ENCODE measurements around the gene MMRN2.
"Not testable (repeated sequence)": the region's sequence is repeated elsewhere in the genome, so short reads cannot be mapped to it uniquely, and the experiment has no call there.

MMRN2 gene

GRCh38 chr10:86957471-86958115 lies at the start of gene MMRN2:
MMRN2 (minus strand) TSS chr10:86957615; CDS start chr10:86957541, 74 bp downstream.
- H3K9ac ChIP-seq (ENCODE audit: low read length), result no peak within 1 kb of the TSS
- peaks cover 0 to 15% of the 10 kb centered on the region in 2 donors for H3K27me3 ChIP-seq (ENCODE audit: control insufficient read depth in 1 of 2, insufficient read depth in 2 of 2, low read length in 2 of 2)
- H3K36me3 ChIP-seq (ENCODE audit: insufficient read depth, low read length), result no peaks in the 10 kb centered on the region
- no peaks in the 10 kb centered on the region for H3K9me3 ChIP-seq (ENCODE audit: low read length)
- no peak within 1 kb of the TSS for H3K4me3 ChIP-seq (ENCODE audit: low read depth in 1 of 2, low read length in 2 of 2)
- no peak within 1 kb of the TSS for H3K27ac ChIP-seq (ENCODE audit: low read depth, low read length)
- H3K4me1 ChIP-seq (ENCODE audit: insufficient read depth, low read length), result peaks cover 11% of the 10 kb centered on the region

- H3K36me3 ChIP-seq (ENCODE audit: insufficient read depth, low read length); H3K27ac ChIP-seq (ENCODE audit: low read depth, low read length); H3K4me1 ChIP-seq (ENCODE audit: insufficient read depth, low read length); H3K4me3 ChIP-seq (ENCODE audit: low read depth in 1 of 2, low read length in 2 of 2); H3K27me3 ChIP-seq (ENCODE audit: control insufficient read depth in 1 of 2, insufficient read depth in 2 of 2, low read length in 2 of 2); H3K9me3 ChIP-seq (ENCODE audit: low read length); H3K9ac ChIP-seq (ENCODE audit: low read length): not testable (repeated sequence)
Measured at GRCh38 chr10:87007124-87007523, 49.7 kb upstream of the MMRN2 start.

GRCh38 chr10:87000491-87000890 lies 43.1 kb upstream of the MMRN2 start:
- H3K4me1 ChIP-seq (ENCODE audit: insufficient read depth, low read length), result no peaks in the 10 kb centered on the region
- no peak overlapping the region for H3K4me3 ChIP-seq (ENCODE audit: low read depth in 1 of 2, low read length in 2 of 2)
- no peaks in the 10 kb centered on the region for H3K36me3 ChIP-seq (ENCODE audit: insufficient read depth, low read length)
- H3K9me3 ChIP-seq (ENCODE audit: low read length), result no peaks in the 10 kb centered on the region
- H3K27ac ChIP-seq (ENCODE audit: low read depth, low read length), result no peak overlapping the region
- no peak overlapping the region for H3K9ac ChIP-seq (ENCODE audit: low read length)
- H3K27me3 ChIP-seq (ENCODE audit: control insufficient read depth in 1 of 2, insufficient read depth in 2 of 2, low read length in 2 of 2), result no peaks in the 10 kb centered on the region

- H3K4me3 ChIP-seq (ENCODE audit: low read depth in 1 of 2, low read length in 2 of 2); H3K9me3 ChIP-seq (ENCODE audit: low read length); H3K27me3 ChIP-seq (ENCODE audit: control insufficient read depth in 1 of 2, insufficient read depth in 2 of 2, low read length in 2 of 2); H3K4me1 ChIP-seq (ENCODE audit: insufficient read depth, low read length); H3K9ac ChIP-seq (ENCODE audit: low read length); H3K36me3 ChIP-seq (ENCODE audit: insufficient read depth, low read length); H3K27ac ChIP-seq (ENCODE audit: low read depth, low read length): not testable (repeated sequence)
Measured at GRCh38 chr10:86999802-87000403, 42.5 kb upstream of the MMRN2 start.

- Histone ChIP-seq H3K4me1 (ENCODE audit: insufficient read depth, low read length) (no peaks in the 10 kb centered on the region), H3K9me3 (ENCODE audit: low read length) (no peaks in the 10 kb centered on the region), H3K27me3 (ENCODE audit: control insufficient read depth in 1 of 2, insufficient read depth in 2 of 2, low read length in 2 of 2) (no peaks in the 10 kb centered on the region), H3K27ac (ENCODE audit: low read depth, low read length) (no peak overlapping the region), H3K9ac (ENCODE audit: low read length) (no peak overlapping the region), H3K4me3 (ENCODE audit: low read depth in 1 of 2, low read length in 2 of 2) (no peak overlapping the region), H3K36me3 (ENCODE audit: insufficient read depth, low read length) (no peaks in the 10 kb centered on the region)
Measured at GRCh38 chr10:86992929-86993328, 35.5 kb upstream of the MMRN2 start.

- no peaks in the 10 kb centered on the region for H3K9me3 ChIP-seq (ENCODE audit: low read length)
- no peaks in the 10 kb centered on the region for H3K36me3 ChIP-seq (ENCODE audit: insufficient read depth, low read length)
- H3K27ac ChIP-seq (ENCODE audit: low read depth, low read length), result no peak overlapping the region
- no peaks in the 10 kb centered on the region for H3K27me3 ChIP-seq (ENCODE audit: control insufficient read depth in 1 of 2, insufficient read depth in 2 of 2, low read length in 2 of 2)
- no peaks in the 10 kb centered on the region for H3K4me1 ChIP-seq (ENCODE audit: insufficient read depth, low read length)
- no peak overlapping the region for H3K9ac ChIP-seq (ENCODE audit: low read length)
- no peak overlapping the region for H3K4me3 ChIP-seq (ENCODE audit: low read depth in 1 of 2, low read length in 2 of 2)
Measured at GRCh38 chr10:86992456-86992855, 35.0 kb upstream of the MMRN2 start.

GRCh38 chr10:86991362-86991761 lies 33.9 kb upstream of the MMRN2 start:
- H3K36me3 ChIP-seq (ENCODE audit: insufficient read depth, low read length); H3K4me1 ChIP-seq (ENCODE audit: insufficient read depth, low read length); H3K27me3 ChIP-seq (ENCODE audit: control insufficient read depth in 1 of 2, insufficient read depth in 2 of 2, low read length in 2 of 2); H3K9me3 ChIP-seq (ENCODE audit: low read length); H3K27ac ChIP-seq (ENCODE audit: low read depth, low read length); H3K9ac ChIP-seq (ENCODE audit: low read length); H3K4me3 ChIP-seq (ENCODE audit: low read depth in 1 of 2, low read length in 2 of 2): not testable (repeated sequence)

- no peak overlapping the region for H3K27ac ChIP-seq (ENCODE audit: low read depth, low read length)
- H3K9ac ChIP-seq (ENCODE audit: low read length), result no peak overlapping the region
- no peaks in the 10 kb centered on the region for H3K9me3 ChIP-seq (ENCODE audit: low read length)
- H3K36me3 ChIP-seq (ENCODE audit: insufficient read depth, low read length), result no peaks in the 10 kb centered on the region
- no peaks in the 10 kb centered on the region for H3K4me1 ChIP-seq (ENCODE audit: insufficient read depth, low read length)
- H3K4me3 ChIP-seq (ENCODE audit: low read depth in 1 of 2, low read length in 2 of 2), result no peak overlapping the region
- no peaks in the 10 kb centered on the region for H3K27me3 ChIP-seq (ENCODE audit: control insufficient read depth in 1 of 2, insufficient read depth in 2 of 2, low read length in 2 of 2)
Measured at GRCh38 chr10:86988520-86988919, 31.1 kb upstream of the MMRN2 start.

- not testable (repeated sequence) for H3K36me3 ChIP-seq (ENCODE audit: insufficient read depth, low read length); H3K9ac ChIP-seq (ENCODE audit: low read length); H3K27ac ChIP-seq (ENCODE audit: low read depth, low read length); H3K4me3 ChIP-seq (ENCODE audit: low read depth in 1 of 2, low read length in 2 of 2); H3K9me3 ChIP-seq (ENCODE audit: low read length); H3K27me3 ChIP-seq (ENCODE audit: control insufficient read depth in 1 of 2, insufficient read depth in 2 of 2, low read length in 2 of 2)
- peaks cover 14% of the 10 kb centered on the region for H3K4me1 ChIP-seq (ENCODE audit: insufficient read depth, low read length)
Measured at GRCh38 chr10:86984498-86984897, 27.1 kb upstream of the MMRN2 start.

- no peaks in the 10 kb centered on the region for H3K9me3 ChIP-seq (ENCODE audit: low read length)
- H3K9ac ChIP-seq (ENCODE audit: low read length), result no peak overlapping the region
- no peak overlapping the region for H3K4me3 ChIP-seq (ENCODE audit: low read depth in 1 of 2, low read length in 2 of 2)
- no peaks in the 10 kb centered on the region for H3K36me3 ChIP-seq (ENCODE audit: insufficient read depth, low read length)
- no peak overlapping the region for H3K27ac ChIP-seq (ENCODE audit: low read depth, low read length)
- no peaks in the 10 kb centered on the region for H3K27me3 ChIP-seq (ENCODE audit: control insufficient read depth in 1 of 2, insufficient read depth in 2 of 2, low read length in 2 of 2)
- peaks cover 14% of the 10 kb centered on the region for H3K4me1 ChIP-seq (ENCODE audit: insufficient read depth, low read length)
Measured at GRCh38 chr10:86981716-86982115, 24.3 kb upstream of the MMRN2 start.

GRCh38 chr10:86981020-86981419 lies 23.6 kb upstream of the MMRN2 start:
- H3K9me3 ChIP-seq (ENCODE audit: low read length); H3K27ac ChIP-seq (ENCODE audit: low read depth, low read length); H3K4me3 ChIP-seq (ENCODE audit: low read depth in 1 of 2, low read length in 2 of 2); H3K9ac ChIP-seq (ENCODE audit: low read length); H3K27me3 ChIP-seq (ENCODE audit: control insufficient read depth in 1 of 2, insufficient read depth in 2 of 2, low read length in 2 of 2); H3K36me3 ChIP-seq (ENCODE audit: insufficient read depth, low read length): not testable (repeated sequence)
- peaks cover 14% of the 10 kb centered on the region for H3K4me1 ChIP-seq (ENCODE audit: insufficient read depth, low read length)

GRCh38 chr10:86979977-86980448 lies 22.6 kb upstream of the MMRN2 start:
- Histone ChIP-seq H3K27ac (ENCODE audit: low read depth, low read length) (no peak overlapping the region), H3K9me3 (ENCODE audit: low read length) (no peaks in the 10 kb centered on the region), H3K27me3 (ENCODE audit: control insufficient read depth in 1 of 2, insufficient read depth in 2 of 2, low read length in 2 of 2) (no peaks in the 10 kb centered on the region), H3K36me3 (ENCODE audit: insufficient read depth, low read length) (no peaks in the 10 kb centered on the region), H3K9ac (ENCODE audit: low read length) (no peak overlapping the region), H3K4me1 (ENCODE audit: insufficient read depth, low read length) (peaks cover 14% of the 10 kb centered on the region), H3K4me3 (ENCODE audit: low read depth in 1 of 2, low read length in 2 of 2) (no peak overlapping the region)
